Measurements from ENCODE around the gene FAM199X. TPM values are rescaled to one million over a fixed set of nuclear protein-coding genes. Genes with fewer than 3 reads are reported as not detected.

FAM199X gene
- total RNA-seq, 1 experiment from 2014 or later, result 26.0 TPM

DNA sequence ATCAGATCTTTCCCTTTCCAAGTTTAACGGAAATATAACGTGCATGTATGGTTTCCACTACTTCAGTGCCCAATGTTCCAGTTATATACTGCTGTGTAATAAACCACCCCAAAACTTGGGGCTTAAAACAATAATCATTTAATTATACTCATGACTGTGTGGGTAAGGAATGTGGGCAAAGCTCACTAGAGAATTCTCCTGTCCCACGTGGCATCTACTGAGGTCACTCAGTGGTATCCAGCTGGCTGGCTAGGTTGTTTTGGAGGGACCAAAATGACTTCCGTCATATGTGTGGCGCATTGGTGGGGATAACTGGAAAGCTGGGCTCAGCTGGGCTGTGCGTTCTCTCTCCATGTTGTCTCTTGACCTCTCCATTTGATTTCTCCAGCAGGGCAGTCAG, 35.4 kb upstream of the FAM199X start:
- CTCF ChIA-PET, result no interaction called here

DNA sequence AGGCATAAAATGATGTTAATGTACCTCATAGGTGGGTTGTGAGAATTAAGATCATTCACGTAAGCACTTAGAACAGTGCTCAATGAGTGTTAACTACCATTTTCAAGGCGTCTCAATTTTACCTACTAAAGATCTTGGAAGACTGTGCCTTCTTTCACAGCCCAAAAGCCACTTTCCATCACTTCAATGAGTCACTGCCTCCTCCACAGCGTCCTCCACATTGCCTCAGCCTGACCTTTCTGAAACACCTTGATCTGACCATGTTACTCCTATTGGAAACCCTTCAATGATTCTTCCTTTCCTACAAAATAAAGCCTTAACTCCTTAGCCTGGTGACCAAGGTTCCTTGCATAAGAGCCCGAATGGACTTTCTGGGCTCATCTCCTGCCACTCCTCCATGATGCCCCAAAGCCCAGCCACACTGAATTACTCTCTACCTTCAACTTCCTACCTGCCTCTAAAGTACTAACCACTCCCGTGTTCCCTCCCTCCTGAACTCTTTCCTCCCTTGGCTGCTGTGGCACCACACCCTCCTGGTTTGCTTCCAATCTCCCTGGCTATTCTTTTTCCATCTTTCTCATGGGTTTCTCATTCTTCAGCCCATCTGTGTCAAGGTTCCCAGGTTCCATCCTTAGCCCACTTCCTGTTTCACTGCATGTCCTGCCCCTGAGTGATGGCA, 31.5 kb upstream of the FAM199X start:
- Histone ChIP-seq H3K4me2 (ENCODE audit: low read length) (no peak overlapping the region), H3F3A (ENCODE audit: low read length, unreplicated experiment) (no peaks in the 10 kb centered on the region), H3K27ac (ENCODE audit: low read length) (no peak overlapping the region), H3K4me1 (ENCODE audit: insufficient read depth, low read length) (no peaks in the 10 kb centered on the region), H3K36me3 (ENCODE audit: low read depth, low read length) (no peaks in the 10 kb centered on the region), H3K9me2 (replicated peaks; ENCODE audit: low read length) (no peaks in the 10 kb centered on the region), H2AFZ (ENCODE audit: low read length) (no peak overlapping the region), H3K79me2 (ENCODE audit: low read length) (no peaks in the 10 kb centered on the region), H3K4me3 (ENCODE audit: low read length) (no peak overlapping the region), H4K20me1 (ENCODE audit: low read length) (no peaks in the 10 kb centered on the region), H3K9me3 (ENCODE audit: low read length) (no peaks in the 10 kb centered on the region), H3K9ac (ENCODE audit: low read length) (no peak overlapping the region), H3K27me3 (ENCODE audit: low read length) (no peaks in the 10 kb centered on the region)
- POLR2A ChIA-PET (ENCODE audit: unreplicated experiment), result no interaction called here
- BruUV-seq (replicated peaks), result no TSS peak
- CTCF ChIA-PET, result no interaction called here
- DNase-seq, result no peak
- intact Hi-C loops (cut with micrococcal nuclease), result no loop called here
- TF ChIP-seq EZH2 (IDR thresholded peaks at IDR 0.05; ENCODE audit: low read length, unreplicated experiment) (no peak), EZH2phosphoT487 (IDR thresholded peaks at IDR 0.05; ENCODE audit: borderline replicate concordance, low read length) (no peak)
- TF ChIP-seq, protein P1, sequence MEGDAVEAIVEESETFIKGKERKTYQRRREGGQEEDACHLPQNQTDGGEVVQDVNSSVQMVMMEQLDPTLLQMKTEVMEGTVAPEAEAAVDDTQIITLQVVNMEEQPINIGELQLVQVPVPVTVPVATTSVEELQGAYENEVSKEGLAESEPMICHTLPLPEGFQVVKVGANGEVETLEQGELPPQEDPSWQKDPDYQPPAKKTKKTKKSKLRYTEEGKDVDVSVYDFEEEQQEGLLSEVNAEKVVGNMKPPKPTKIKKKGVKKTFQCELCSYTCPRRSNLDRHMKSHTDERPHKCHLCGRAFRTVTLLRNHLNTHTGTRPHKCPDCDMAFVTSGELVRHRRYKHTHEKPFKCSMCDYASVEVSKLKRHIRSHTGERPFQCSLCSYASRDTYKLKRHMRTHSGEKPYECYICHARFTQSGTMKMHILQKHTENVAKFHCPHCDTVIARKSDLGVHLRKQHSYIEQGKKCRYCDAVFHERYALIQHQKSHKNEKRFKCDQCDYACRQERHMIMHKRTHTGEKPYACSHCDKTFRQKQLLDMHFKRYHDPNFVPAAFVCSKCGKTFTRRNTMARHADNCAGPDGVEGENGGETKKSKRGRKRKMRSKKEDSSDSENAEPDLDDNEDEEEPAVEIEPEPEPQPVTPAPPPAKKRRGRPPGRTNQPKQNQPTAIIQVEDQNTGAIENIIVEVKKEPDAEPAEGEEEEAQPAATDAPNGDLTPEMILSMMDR (conservative IDR thresholded peaks at IDR 0.05; ENCODE audit: low read depth, low read length), result no peak
- ATAC-seq, result no peak

More for the DNA sequence above, 35.4 kb upstream of the FAM199X start:
- Histone ChIP-seq H3K9me3 (ENCODE audit: low read length) (no peaks in the 10 kb centered on the region), H3K9ac (ENCODE audit: low read length) (no peak overlapping the region), H3K4me2 (ENCODE audit: low read length) (no peak overlapping the region), H3K4me3 (ENCODE audit: low read length) (no peak overlapping the region), H3K4me1 (ENCODE audit: insufficient read depth, low read length) (no peaks in the 10 kb centered on the region), H3K36me3 (ENCODE audit: low read depth, low read length) (no peaks in the 10 kb centered on the region), H3F3A (ENCODE audit: low read length, unreplicated experiment) (no peaks in the 10 kb centered on the region), H3K27me3 (ENCODE audit: low read length) (no peaks in the 10 kb centered on the region), H3K79me2 (ENCODE audit: low read length) (no peaks in the 10 kb centered on the region), H3K27ac (ENCODE audit: low read length) (no peak overlapping the region), H2AFZ (ENCODE audit: low read length) (no peak overlapping the region), H3K9me2 (replicated peaks; ENCODE audit: low read length) (no peaks in the 10 kb centered on the region), H4K20me1 (ENCODE audit: low read length) (no peaks in the 10 kb centered on the region)
- intact Hi-C loops (cut with micrococcal nuclease), result no loop called here
- TF ChIP-seq EZH2 (IDR thresholded peaks at IDR 0.05; ENCODE audit: low read length, unreplicated experiment) (no peak), EZH2phosphoT487 (IDR thresholded peaks at IDR 0.05; ENCODE audit: borderline replicate concordance, low read length) (no peak)
- TF ChIP-seq, protein P1 (conservative IDR thresholded peaks at IDR 0.05; ENCODE audit: low read depth, low read length), result no peak
- no peak for ATAC-seq
- POLR2A ChIA-PET (ENCODE audit: unreplicated experiment), result no interaction called here
- no TSS peak for BruUV-seq (replicated peaks)
- no peak for DNase-seq

DNA sequence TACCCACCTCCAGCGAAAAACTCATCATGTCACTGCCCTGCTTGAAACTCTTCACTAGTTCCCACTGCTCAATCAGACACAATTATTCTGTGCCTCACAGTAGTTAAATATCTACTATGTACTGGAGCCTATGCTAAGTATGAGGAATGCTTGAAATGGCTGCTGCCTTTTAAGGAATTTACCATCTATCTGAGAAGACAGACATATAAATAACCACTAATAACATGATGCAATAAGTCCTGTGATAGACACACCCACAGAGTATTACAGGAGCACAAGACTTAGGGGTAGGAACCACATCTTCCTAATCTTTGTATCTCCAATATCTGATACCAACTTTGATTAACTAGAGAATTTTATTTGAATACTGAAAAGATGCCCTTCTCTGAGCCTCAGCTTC, 30.6 kb upstream of the FAM199X start:
- H4K20me1 ChIP-seq (ENCODE audit: low read length), result no peaks in the 10 kb centered on the region
- DNase-seq (no peak), ATAC-seq (no peak)
- no peaks in the 10 kb centered on the region for H3K9me3 ChIP-seq (ENCODE audit: low read length)
- no TSS peak for BruUV-seq (replicated peaks)
- POLR2A ChIA-PET (ENCODE audit: unreplicated experiment), result no interaction called here
- H3K4me3 ChIP-seq (ENCODE audit: low read length), result no peak overlapping the region
- H3K9ac ChIP-seq (ENCODE audit: low read length), result no peak overlapping the region
- no peak overlapping the region for H3K4me2 ChIP-seq (ENCODE audit: low read length)
- intact Hi-C loops (cut with micrococcal nuclease), result loop anchor here (1.0 kb wide), 2 partner anchors 37 to 290 kb away; no protein-coding TSS in a partner anchor
- H3K4me1 ChIP-seq (ENCODE audit: insufficient read depth, low read length), result no peaks in the 10 kb centered on the region
- H3K27me3 ChIP-seq (ENCODE audit: low read length), result no peaks in the 10 kb centered on the region
- no peaks in the 10 kb centered on the region for H3K9me2 ChIP-seq (replicated peaks; ENCODE audit: low read length)
- CTCF ChIA-PET, result interaction anchor here (0.5 kb wide), 1 partner anchor 141 kb away, joined by 3 read pairs; no protein-coding TSS in a partner anchor
- no peaks in the 10 kb centered on the region for H3F3A ChIP-seq (ENCODE audit: low read length, unreplicated experiment)
- TF ChIP-seq EZH2 (IDR thresholded peaks at IDR 0.05; ENCODE audit: low read length, unreplicated experiment) (no peak), EZH2phosphoT487 (IDR thresholded peaks at IDR 0.05; ENCODE audit: borderline replicate concordance, low read length) (no peak)
- TF ChIP-seq, protein P1 (conservative IDR thresholded peaks at IDR 0.05; ENCODE audit: low read depth, low read length), result no peak
- no peak overlapping the region for H3K27ac ChIP-seq (ENCODE audit: low read length)
- no peaks in the 10 kb centered on the region for H3K36me3 ChIP-seq (ENCODE audit: low read depth, low read length)
- no peak overlapping the region for H2AFZ ChIP-seq (ENCODE audit: low read length)
- no peaks in the 10 kb centered on the region for H3K79me2 ChIP-seq (ENCODE audit: low read length)

Data from PC-3 (cell line).